Subcutaneous adipose tissue (tissue), 4 donors: ENCODE results near the gene SARS2. TPM values are rescaled to one million over a fixed set of nuclear protein-coding genes. Genes with fewer than 3 reads are reported as not detected.

Source experiments
- CTCF ChIP-seq: fragments of 450-650 bp; IDR thresholded peaks from one replicate; pipeline ENCODE4 v1.5.1; 2016; ENCODE audit warnings: low read depth, mild to moderate bottlenecking, control low read depth, antibody characterized with exemption, moderate library complexity
- total RNA-seq, 4 donors: library from RNA; depleted of rRNA; stranded (reverse); fragments of >200 nt; gene quantifications; one replicate each; pipeline ENCODE4 v1.1.0, GENCODE V29; 2016

The SARS2 gene
- total RNA-seq, 4 donors from 2014 or later, result 3.7 to 18.8 (median 10.0) TPM

- TF ChIP-seq CTCF, result no peak
These were observed 54.7 kb downstream of the SARS2 start for GRCh38 chr19:38875656-38876395.

GRCh38 chr19:38870612-38871011 lies 60.0 kb downstream of the SARS2 start:
- no peak for TF ChIP-seq CTCF

GRCh38 chr19:38869836-38870607 lies 60.5 kb downstream of the SARS2 start:
- no peak for TF ChIP-seq CTCF

GRCh38 chr19:38869160-38869835 lies 61.3 kb downstream of the SARS2 start:
- TF ChIP-seq CTCF, result no peak

- no peak for TF ChIP-seq CTCF
These were observed 62.0 kb downstream of the SARS2 start for GRCh38 chr19:38868551-38868950.

GRCh38 chr19:38867171-38867780 lies 63.3 kb downstream of the SARS2 start:
- no peak for TF ChIP-seq CTCF

Other genes starting within 250 kb of the SARS2 start
- gene CAPN12, start 186.3 kb downstream of the SARS2 start, total RNA-seq, result 1 to 10 TPM in 1 of 4 donors, under 1 TPM in 2, not detected in 1; 0.57 to 1.8 (median 0.68) TPM
- gene LGALS7, start 157.2 kb downstream of the SARS2 start, total RNA-seq, result not detected
- gene LGALS7B, start 141.6 kb downstream of the SARS2 start, total RNA-seq, result not detected
- 1 to 10 TPM in 3 of 4 donors, not detected in 1; 1.9 to 4.5 (median 4.4) TPM for gene LGALS4, start 117.8 kb downstream of the SARS2 start, total RNA-seq
- gene ECH1, start 99.0 kb downstream of the SARS2 start, total RNA-seq, result 100 to 1,000 TPM; 103 to 333 (median 136) TPM
- gene HNRNPL, start 80.8 kb downstream of the SARS2 start, total RNA-seq, result 100 to 1,000 TPM; 109 to 161 (median 141) TPM
- 10 to 100 TPM in 1 of 4 donors, 1 to 10 TPM in 3; 3.6 to 11.0 (median 4.6) TPM for gene RINL, start 52.5 kb downstream of the SARS2 start, total RNA-seq
- 100 to 1,000 TPM in 1 of 4 donors, 10 to 100 TPM in 3; 45.7 to 103 (median 64.9) TPM for gene SIRT2, start 31.1 kb downstream of the SARS2 start, total RNA-seq
- 10 to 100 TPM in 3 of 4 donors, 1 to 10 TPM in 1; 6.5 to 24.3 (median 16.5) TPM for gene NFKBIB, start 30.8 kb downstream of the SARS2 start, total RNA-seq
- 1 to 10 TPM in 1 of 4 donors, not detected in 3; 4.1 TPM for gene CCER2, start 18.6 kb downstream of the SARS2 start, total RNA-seq
- gene MRPS12, start 181 bp upstream of the SARS2 start, total RNA-seq, result 10 to 100 TPM; 10.1 to 26.0 (median 23.0) TPM
- 10 to 100 TPM; 12.6 to 88.7 (median 53.1) TPM for gene FBXO17, start 45.0 kb upstream of the SARS2 start, total RNA-seq
- gene FBXO27, start 101.8 kb upstream of the SARS2 start, total RNA-seq, result 10 to 100 TPM in 2 of 4 donors, 1 to 10 TPM in 2; 5.4 to 20.5 (median 8.7) TPM
- not detected for gene ACP7, start 153.6 kb upstream of the SARS2 start, total RNA-seq
- 1 to 10 TPM; 4.0 to 4.8 (median 4.6) TPM for gene PAK4, start 195.0 kb upstream of the SARS2 start, total RNA-seq